ENCODE results near the gene KRT1.
A peak's percentile ranks its signal among the peaks of the same experiment; 100 is the strongest.

Gene KRT1

GRCh38 chr12:52697058-52697582 lies 16.9 kb upstream of the KRT1 start:
- DNase-seq, result no peak

GRCh38 chr12:52696588-52696987 lies 16.4 kb upstream of the KRT1 start:
- DNase-seq, result no peak

- DNase-seq, result no peak
Measured at GRCh38 chr12:52695039-52695438, 14.8 kb upstream of the KRT1 start.

DNA sequence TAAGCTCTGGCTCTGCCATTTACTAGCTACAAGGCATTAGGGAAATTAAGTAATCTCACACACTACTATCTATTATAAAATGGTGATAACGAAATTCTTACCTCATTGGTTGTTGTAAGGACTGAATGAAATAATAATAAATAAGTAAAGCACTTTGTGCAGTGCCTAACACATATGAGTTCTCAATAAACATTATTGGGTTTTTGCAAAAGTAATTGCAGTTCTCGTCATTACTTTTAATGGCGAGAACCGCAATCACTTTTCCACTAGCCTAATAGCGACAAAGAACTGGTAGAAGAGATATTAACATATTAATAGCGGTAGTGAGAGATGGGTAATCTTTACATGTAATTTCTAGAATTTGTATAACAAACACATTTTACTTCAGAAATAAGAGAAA lies 13.9 kb upstream of the KRT1 start:
- DNase-seq, result no peak

DNA sequence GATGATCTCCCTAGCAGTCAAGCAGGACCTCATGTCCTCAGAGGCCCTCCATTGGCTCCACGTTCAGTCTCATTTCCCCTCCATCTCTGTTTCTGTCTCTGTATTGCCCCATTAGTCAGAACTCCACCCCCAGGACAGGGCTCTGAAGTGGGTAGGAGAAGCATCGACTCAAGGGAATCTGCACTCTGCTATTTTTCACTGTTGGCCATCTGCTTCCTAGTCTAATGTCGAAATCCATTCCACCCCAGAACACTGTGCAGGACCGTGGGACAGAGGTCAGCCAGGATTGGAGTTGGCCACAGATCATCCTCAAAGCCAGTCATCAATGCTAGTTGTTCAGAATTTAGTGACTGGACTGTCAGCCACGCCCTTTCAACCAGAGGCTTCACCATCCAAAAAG lies 13.1 kb upstream of the KRT1 start:
- no peak for DNase-seq

DNA sequence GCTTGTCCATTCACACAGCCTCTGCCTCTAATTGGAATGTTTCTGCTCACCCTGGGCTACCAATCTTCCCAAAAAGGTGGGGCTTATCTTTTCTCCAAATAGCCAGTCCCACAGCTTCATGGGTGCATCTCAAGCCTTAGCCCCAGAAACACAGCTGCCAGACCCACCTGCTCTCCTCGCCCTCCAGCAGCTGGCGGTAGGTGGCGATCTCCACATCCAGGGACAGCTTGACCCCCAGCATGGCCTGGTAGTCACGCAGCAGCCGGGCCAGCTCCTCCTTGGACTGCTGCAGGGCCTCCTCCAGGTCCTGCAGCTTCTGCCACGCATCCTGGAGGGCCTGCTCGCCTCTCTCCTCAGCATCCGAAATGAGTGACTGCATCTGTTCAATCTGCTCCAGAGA lies 12.0 kb upstream of the KRT1 start:
- DNase-seq, result no peak

DNA sequence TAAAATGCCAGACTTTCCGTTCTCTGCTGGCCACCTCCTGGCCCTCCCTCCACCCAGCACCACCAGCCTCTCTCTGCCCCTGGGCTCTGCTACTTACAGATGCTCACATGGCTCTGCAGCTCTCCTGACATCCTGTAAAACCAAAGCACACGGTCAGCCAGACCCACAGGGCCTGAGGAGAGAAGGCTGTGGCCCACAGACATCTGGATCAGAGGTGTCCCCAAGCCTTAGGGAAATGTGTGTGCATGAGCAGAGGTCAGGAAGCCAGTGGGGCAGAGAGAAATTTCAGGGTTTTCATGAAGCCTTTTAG lies 11.6 kb upstream of the KRT1 start:
- DNase-seq, result no peak

GRCh38 chr12:52691076-52691840 lies 11.1 kb upstream of the KRT1 start:
- peak; percentile 54 for DNase-seq

DNA sequence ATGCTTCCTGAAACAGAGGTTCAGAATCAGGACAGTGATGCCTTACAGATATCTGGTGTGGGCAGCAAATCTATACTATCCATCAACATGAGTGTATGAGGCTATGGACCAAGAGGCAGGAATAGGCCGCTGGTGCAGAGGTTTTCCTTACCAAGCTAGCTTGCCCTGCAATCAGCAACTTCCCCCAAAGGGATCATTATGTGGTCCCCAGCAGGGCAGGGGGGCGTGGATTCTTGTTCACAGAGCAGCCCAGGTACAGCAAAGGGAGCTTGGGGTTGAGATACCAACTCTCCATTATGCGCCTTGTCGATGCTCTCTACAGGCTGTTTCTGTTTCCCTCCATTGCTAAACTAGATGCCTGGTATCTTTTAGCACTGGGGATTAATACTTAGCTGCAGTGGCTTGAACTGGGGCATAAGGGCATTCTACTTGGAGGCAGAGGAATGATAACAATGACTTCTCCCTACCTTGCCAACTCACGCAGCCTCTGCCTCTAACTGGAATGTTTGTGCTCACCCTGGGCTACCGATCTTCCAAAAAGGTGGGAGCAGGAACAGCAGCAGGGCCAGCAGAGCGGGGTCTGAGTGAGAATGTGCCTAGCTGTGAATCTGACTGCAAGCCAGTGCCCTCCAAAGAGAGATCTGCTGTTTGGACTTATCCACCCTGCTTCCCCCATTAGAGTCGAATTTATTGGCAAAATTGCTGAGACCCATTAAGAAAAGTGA lies 10.3 kb upstream of the KRT1 start:
- no peak for DNase-seq

DNA sequence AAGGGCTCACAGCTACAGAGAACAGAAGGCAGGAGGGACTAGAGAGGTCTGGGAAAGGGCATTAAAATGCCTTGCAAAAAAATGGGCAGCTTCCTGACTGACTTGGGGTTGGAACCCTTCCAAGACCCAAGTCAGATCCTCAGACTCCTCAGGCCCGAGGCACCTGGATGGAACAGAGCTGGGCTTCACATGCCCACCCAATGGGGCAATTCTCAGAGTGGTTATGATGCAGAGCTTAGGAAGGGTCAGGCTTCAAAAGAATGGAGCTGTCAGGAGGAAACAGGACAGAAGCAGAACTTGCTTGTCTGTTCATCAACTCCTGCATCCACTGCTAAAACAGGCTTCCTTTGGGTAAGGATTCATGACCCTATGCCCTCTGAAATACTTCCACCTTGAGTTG lies 9.7 kb upstream of the KRT1 start:
- DNase-seq, result no peak

GRCh38 chr12:52689239-52689638 lies 9.0 kb upstream of the KRT1 start:
- no peak for DNase-seq

- no peak for DNase-seq
Measured at GRCh38 chr12:52688481-52688880, 8.3 kb upstream of the KRT1 start.

DNA sequence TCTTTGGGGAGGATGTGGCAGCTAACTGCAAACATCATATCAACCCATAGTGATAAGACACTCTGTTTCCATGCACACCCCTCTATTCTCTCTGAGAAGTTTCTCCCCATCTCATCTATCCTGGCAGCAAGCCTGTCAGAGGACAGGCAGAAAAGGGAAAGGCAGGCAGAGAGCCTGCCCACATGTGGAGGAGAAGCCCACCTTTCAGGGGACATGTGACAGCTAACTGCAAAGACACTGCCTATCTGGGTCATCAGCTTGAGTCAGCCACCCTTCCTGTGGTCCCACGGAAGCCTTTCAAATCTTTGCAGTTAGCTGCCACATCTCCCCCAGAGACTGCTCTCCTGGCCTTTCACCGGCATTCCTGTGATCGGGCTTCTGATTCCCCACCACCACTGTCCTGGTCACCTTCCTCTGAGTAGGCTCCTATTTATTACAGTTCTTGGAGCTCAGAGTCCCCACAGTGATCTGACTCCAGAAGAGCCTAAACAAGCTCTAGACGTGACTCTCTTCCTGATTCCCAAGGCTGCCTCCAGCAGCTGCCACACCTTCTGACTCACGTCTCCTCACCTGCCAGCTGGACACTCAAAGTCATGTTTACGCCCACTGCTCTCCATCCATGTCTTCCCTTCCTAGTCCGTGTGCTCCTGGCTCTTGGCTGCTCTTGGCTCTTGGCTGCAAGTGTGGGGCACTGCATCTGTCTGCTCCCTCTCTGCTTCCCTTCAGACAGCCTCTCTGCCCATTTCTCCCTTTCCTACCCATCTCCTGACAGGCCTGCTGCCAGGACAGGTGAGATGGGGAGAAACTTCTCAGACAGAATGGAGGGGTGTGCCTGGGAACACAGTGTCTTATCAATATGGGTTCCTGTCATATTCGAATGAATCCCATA lies 7.5 kb upstream of the KRT1 start:
- DNase-seq, result no peak

DNA sequence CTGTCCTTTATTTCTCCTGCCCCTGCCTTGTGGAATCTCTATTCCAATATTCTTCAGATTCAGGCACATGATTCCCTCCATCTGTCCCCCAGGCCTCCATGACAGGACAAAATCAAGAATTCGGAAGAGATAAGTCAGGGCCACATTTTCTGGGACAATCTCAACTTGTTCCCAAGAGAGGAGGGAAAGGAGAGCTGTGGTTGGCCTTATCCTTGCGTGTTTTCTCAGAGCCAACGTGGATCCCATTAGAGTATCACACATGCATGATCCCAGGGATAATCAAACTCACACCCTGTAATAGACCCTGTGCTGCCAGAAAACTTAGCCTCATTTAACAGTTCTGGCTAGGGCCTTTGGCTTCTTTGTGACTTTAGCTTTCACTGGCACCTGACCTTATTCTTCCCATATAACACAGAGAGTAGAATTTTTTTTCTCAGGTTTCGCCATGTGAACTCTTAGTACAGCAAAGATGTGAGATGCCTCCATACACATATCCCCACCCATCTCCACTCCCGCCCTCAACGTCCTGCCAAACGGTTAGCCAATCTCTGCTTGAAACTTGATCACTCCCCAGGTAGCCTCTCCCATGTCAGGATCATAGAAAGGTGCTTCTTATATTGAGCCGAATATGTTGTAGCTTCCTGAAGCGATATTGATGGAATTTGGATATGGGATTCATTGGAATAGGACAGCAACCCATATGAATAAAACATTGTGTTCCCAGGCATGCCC lies 6.7 kb upstream of the KRT1 start:
- DNase-seq, result no peak

DNA sequence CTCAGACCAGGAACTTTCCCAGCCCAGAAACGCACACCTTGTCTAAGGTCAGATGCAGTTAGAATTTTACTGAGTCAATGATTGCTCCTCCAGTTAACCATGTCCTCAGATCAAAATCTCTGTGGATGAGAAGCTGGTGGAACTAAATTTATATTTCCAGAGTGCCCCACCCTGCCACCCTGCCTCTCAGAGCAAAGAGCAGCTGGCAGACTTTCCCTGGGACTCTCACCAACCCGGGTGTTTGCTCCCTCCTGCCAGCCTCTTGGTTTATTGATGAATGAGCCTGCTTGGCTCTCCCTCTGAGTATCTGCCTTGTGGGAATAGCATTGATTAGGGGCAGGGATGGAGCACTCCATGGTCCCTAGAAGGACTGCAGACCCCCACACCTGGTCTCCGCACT lies 5.9 kb upstream of the KRT1 start:
- no peak for DNase-seq

DNA sequence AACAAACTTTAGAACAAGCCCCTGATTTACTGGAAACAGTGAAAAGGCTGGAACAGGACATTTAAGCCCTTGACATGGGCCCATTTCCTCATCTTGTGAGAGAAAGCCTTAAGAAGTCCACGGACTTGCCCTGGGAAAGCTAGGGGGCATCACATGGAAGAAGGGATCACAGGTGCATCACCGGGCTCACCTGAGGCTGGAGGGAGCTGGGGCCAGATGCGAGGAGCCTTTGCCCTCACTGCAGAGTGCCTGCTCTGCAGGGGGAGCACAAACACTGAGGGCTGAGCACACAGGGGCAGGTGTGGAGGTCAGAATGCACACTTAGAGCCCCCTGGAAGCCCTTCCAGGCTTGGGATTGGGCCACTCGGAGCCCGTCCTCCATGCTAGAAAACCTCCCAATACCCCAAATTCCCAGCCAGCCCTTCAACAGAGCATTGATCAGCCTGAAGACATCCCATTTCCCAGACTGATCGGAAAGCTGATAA lies 5.2 kb upstream of the KRT1 start:
- no peak for DNase-seq

DNA sequence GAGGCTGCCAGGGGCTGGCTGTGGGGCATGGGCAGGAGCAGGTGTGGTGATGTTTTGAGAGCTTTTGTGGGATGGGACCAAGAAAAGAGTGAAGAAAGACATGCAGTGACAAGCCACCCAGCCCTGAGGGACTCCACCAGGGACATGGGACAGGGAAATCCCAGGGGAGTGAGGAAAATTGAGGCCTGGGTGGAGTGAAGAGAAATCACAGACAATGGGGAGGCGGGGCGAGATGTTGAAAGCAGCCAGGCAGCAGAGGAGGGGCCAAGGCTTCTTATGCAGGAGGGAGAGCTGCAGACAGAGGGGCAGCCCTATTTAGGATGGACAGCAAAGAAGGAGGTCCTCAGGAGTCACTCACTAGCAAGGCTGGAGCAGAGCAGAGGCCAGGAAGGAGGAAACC lies 4.2 kb upstream of the KRT1 start:
- DNase-seq, result no peak

- DNase-seq, result no peak
Measured at GRCh38 chr12:52683575-52684300, 3.5 kb upstream of the KRT1 start.

DNA sequence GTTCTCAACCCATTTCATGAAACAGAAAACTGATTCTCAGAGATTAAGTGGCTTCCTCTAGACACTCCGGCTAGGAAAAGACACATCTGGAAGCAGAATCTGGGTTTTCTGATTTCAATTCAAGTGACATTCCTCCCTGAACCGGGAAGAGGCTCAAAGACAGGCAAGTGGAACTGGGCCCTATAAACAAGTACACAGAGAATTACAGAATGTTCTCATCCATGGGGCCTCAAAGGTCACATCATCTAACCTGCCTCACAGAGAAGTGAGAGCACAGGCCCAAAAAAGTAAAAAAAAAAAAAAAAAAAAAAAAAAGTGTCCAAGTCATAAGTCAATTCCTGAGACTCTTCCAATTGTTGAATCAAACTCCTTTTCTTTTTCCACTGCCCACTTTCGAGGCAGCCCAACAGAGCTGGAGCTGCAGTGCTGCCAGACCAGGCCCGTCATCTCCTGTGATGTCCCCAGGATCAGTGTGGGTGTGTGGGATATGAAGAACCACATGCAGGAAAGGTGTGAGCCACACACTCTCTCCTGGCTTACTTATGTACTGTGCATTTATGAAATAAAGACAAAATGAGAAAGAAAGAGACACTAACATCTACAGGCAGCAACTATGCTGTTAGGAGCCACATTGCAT lies 2.8 kb upstream of the KRT1 start:
- no peak for DNase-seq

DNA sequence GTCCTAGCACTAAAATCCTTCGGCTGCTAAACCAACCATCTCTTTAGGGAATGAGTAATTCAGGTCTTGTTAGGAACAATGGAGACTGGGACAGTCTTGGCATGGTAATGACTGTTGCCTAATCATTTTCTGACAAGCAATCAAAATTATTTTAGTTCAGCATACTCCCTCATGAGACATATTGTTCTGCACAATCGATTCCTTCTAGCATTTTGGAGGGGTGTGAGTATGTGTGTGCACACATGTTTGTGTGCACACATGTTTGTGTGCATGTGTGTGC lies 2.1 kb upstream of the KRT1 start:
- no peak for DNase-seq

DNA sequence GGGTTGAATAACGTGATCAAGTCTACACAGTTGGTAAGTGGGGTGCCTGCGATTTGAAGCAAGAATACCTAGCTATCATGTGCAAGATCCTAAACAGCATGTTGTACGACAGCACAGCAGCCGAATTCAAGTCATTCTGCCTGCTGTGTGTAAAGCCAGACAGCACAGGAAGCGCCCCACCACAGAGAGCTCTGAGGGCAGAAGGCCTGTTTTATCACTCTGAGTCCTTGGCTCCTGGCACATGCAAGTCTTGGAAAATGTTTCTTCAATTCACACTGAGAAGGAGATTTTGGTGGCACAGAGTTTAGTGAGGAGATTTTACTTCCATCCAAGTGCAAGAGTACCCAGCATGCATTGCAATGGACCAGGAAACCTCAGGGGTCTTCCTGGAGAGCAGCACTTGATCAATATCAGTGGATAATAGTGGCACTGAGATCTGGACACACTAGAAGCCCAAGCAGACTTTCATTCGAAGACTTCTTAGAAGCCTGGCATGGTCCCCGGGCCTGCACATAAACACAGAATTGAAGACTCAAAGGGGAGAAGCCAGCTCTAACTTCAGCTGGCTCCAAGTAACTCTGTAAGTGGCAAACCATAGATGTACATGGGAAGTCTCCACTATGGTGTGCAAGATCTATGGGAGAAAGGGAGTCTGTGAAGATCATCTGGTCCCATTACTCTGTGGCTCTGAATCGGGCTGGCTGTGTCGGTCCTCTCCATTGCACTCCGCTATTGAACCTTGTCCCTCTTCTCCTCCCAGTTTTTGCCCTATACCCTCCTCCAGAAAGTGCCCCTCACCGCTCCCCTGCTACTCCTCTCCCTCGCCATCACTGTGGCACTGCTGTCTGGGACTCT lies 1.5 kb upstream of the KRT1 start:
- peak; percentile 23 for DNase-seq
